GM12892 (cell line): ENCODE data around the gene LTK.

Experiments
- DNase-seq: peaks from one replicate; pipeline ENCODE4 v3.0.0; 2011; ENCODE audit not compliant: insufficient read length
- FAIRE-seq: peaks from 2 replicates; lab custom pipeline; 2011; peaks lifted over from hg19 to GRCh38; lab: Jason Lieb, UNC
- POLR2A ChIP-seq: IDR thresholded peaks from 2 replicates; pipeline ENCODE4 v1.6.1; 2011; ENCODE audit warnings: low read depth, low read length, control low read depth
- POLR2AphosphoS5 ChIP-seq: IDR thresholded peaks from 2 replicates; pipeline ENCODE4 v1.6.1; 2011; ENCODE audit warnings: low read depth, low read length, control low read depth
- TAF1 ChIP-seq: IDR thresholded peaks from 2 replicates; pipeline ENCODE4 v1.6.1; 2011; ENCODE audit warnings: low read depth, mild to moderate bottlenecking, control low read depth, low read length, borderline replicate concordance

Gene LTK

GRCh38 chr15:41521614-41522013 is 8.0 kb upstream of the LTK start:
- no peak for DNase-seq
- no peak for TF ChIP-seq POLR2AphosphoS5
- no peak for FAIRE-seq

GRCh38 chr15:41520636-41521035 is 7.0 kb upstream of the LTK start:
- FAIRE-seq: no peak
- DNase-seq: no peak
- no peak for TF ChIP-seq TAF1
- TF ChIP-seq POLR2AphosphoS5: no peak
- no peak for TF ChIP-seq POLR2A

- DNase-seq (no peak), FAIRE-seq (no peak)
- no peak for TF ChIP-seq TAF1
- no peak for TF ChIP-seq POLR2AphosphoS5
- TF ChIP-seq POLR2A: no peak
Observed at GRCh38 chr15:41517895-41518449, 4.3 kb upstream of the LTK start.

DNA sequence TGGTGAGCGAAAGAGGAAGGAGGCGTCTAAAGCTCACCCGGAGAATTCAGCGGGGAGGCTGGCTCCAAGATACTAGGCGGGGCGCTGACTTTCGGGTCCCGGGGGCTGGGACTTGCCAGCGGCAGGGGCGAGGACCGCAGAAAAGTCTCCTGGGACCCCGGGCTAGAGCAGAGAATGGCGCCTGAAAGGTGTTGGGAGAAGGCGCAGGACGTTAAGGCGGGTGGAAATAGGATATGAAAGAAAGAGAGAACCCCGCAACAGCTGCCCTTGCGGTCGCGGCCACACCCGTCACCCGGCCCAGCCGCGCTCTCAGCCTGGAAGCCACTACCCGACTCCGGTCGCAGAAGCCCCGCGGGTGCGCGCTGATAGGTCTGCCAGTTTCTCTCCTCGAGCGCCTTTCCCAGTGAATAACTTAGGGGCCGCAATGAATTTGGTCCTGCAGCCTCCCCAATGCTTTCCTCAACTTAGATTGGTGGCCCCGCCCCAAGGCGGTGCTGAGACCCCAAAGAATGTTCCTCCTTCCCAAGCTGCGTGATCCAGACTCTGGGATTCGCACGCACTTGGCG is 604 bp downstream of the LTK start:
- DNase-seq: no peak
- TF ChIP-seq POLR2A: no peak
- no peak for TF ChIP-seq TAF1
- no peak for TF ChIP-seq POLR2AphosphoS5
- no peak for FAIRE-seq

DNA sequence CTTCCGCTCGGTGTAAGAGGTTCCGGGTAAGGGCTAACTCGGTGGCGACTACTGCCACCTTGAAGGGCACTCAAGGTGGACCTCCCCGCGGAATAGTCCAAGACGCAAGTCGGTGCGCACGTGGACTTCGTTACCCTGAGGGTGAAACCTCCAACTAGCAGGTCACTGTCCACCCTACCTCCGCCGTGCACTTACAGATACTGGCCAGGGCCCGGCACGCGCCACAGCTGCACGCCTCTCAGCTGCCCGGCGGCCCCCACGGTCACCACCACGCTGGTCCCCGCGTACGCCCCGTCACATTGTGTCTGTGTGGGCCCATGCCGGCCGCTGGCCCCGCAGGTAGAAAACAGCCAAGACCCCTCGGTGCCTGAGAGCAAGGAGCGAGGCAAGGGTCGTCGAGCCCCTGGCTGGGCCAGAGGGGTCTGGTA is 1.1 kb downstream of the LTK start:
- no peak for FAIRE-seq

GRCh38 chr15:41511899-41512369 is 1.7 kb downstream of the LTK start:
- no peak for TF ChIP-seq TAF1
- TF ChIP-seq POLR2AphosphoS5: no peak
- TF ChIP-seq POLR2A: no peak
- DNase-seq: no peak
- no peak for FAIRE-seq

More for the DNA sequence above, 1.1 kb downstream of the LTK start:
- TF ChIP-seq POLR2AphosphoS5: no peak
- TF ChIP-seq TAF1: no peak
- TF ChIP-seq POLR2A: no peak
- no peak for DNase-seq

GRCh38 chr15:41511331-41511898 is 2.2 kb downstream of the LTK start:
- TF ChIP-seq TAF1: no peak
- no peak for TF ChIP-seq POLR2AphosphoS5
- TF ChIP-seq POLR2A: no peak
- no peak for FAIRE-seq
- no peak for DNase-seq

DNA sequence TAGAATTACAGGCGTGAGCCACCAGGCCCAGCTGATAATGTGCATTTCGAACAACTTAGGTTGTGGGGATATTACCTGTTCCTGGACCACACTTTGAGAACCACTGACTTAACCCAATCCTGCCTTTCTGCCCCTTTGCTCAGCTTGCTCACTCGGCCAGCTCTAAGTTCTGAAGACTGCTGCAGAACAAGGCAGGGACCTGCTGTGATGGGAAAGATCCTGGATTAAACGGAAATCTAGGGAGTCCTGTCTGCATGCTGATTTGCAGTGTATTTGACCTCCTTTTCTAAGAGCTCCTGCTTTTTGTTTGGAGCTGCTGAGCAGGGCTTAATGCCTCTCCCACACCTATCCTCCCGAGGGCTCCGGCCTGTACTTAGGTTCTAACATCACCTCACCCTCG is 2.9 kb downstream of the LTK start:
- DNase-seq: no peak
- TF ChIP-seq TAF1 (no peak), POLR2A (no peak), POLR2AphosphoS5 (no peak)
- no peak for FAIRE-seq

- DNase-seq (no peak), FAIRE-seq (no peak)
- TF ChIP-seq POLR2AphosphoS5 (no peak), POLR2A (no peak), TAF1 (no peak)
Observed at GRCh38 chr15:41507820-41508290, 5.8 kb downstream of the LTK start.

- FAIRE-seq (no peak), DNase-seq (no peak)
- TF ChIP-seq POLR2AphosphoS5 (no peak), TAF1 (no peak), POLR2A (no peak)
Observed at GRCh38 chr15:41506796-41507341, 6.8 kb downstream of the LTK start.

- FAIRE-seq (no peak), DNase-seq (no peak)
- TF ChIP-seq TAF1 (no peak), POLR2AphosphoS5 (no peak), POLR2A (no peak)
Observed at GRCh38 chr15:41505776-41506175, 7.9 kb downstream of the LTK start.
